Mucosa of descending colon (tissue), 3 donors: Measurements from ENCODE around the gene WDR93. TPM values are rescaled to one million over a fixed set of nuclear protein-coding genes. Genes with fewer than 3 reads are reported as not detected.

ENCODE experiments used
- ATAC-seq: fragments of 200-7000 bp; cut with Tn5 transposase; one replicate; pipeline ENCODE4 v1.9.1; 2020; ENCODE audit warnings: mild to moderate bottlenecking, moderate library complexity
- DNase-seq, 3 donors: peaks; one replicate each; pipeline ENCODE4 v3.0.0-alpha.2; 2020
- H3K36me3 ChIP-seq: fragments of 200-600 bp; one replicate; pipeline ENCODE4 v1.8.0; 2021; ENCODE audit warnings: low read depth, mild to moderate bottlenecking
- H3K4me1 ChIP-seq: fragments of 200-600 bp; one replicate; pipeline ENCODE4 v1.8.0; 2021; ENCODE audit warnings: low read depth, mild to moderate bottlenecking
- H3K4me3 ChIP-seq: fragments of 200-600 bp; one replicate; pipeline ENCODE4 v1.8.0; 2021; ENCODE audit warnings: mild to moderate bottlenecking
- H3K9me3 ChIP-seq: fragments of 200-600 bp; one replicate; pipeline ENCODE4 v1.8.0; 2021; ENCODE audit warnings: mild to moderate bottlenecking
- CTCF ChIP-seq: fragments of 200-600 bp; IDR thresholded peaks from one replicate; pipeline ENCODE4 v1.8.0; 2022; ENCODE audit warnings: antibody characterized with exemption, mild to moderate bottlenecking
- intact Hi-C, 2 donors: fragments of 100-400 bp; cut with DNase I in 1 of 2; cut with micrococcal nuclease in 1 of 2; formaldehyde crosslinking; loops; one replicate each; pipeline versions ENCODE4 v1.11.0 to v1.11.1; 2022; cut with DNase I, micrococcal nuclease
- total RNA-seq, 3 donors: library from RNA; stranded (reverse); fragmentation: NEBNext Ultra II Directional in 2 of 3; extraction: Animal tissue kit (Norgen Biotek cat#: 25700) in 2 of 3; gene quantifications; one replicate each; pipeline versions ENCODE4 v1.2.1 to v1.2.4, GENCODE V29; 2021 to 2023
- donor health status: DM: no; HTN: no; CAD: no; lungs with moderate emphysema.
- donor health status: DM: no; HTN: no; CAD: no.
- donor health status: DM: no; HTN: yes; CAD: no.

WDR93 gene
- total RNA-seq, 3 donors from 2014 or later = 0.14 TPM; not detected in 2

- Histone ChIP-seq H3K4me1 (no peaks in the 10 kb centered on the region), H3K9me3 (no peaks in the 10 kb centered on the region), H3K36me3 (no peaks in the 10 kb centered on the region), H3K4me3 (no peak overlapping the region)
- intact Hi-C loops = no loop called here
- ATAC-seq (no peak), DNase-seq (no peak)
- no peak for TF ChIP-seq CTCF
Measured at GRCh38 chr15:89672221-89673164, 18.1 kb upstream of the WDR93 start.

- no peak for TF ChIP-seq CTCF
- peak in 1 of 3 donors; percentile 29 for DNase-seq
- H3K9me3 ChIP-seq = no peaks in the 10 kb centered on the region
- no peaks in the 10 kb centered on the region for H3K36me3 ChIP-seq
- H3K4me3 ChIP-seq = no peak overlapping the region
- intact Hi-C loops = no loop called here
- no peak for ATAC-seq
- no peaks in the 10 kb centered on the region for H3K4me1 ChIP-seq
Measured at GRCh38 chr15:89673165-89673512, 17.5 kb upstream of the WDR93 start.

GRCh38 chr15:89674526-89674925 is 16.1 kb upstream of the WDR93 start:
- no peak overlapping the region for H3K4me3 ChIP-seq
- ATAC-seq (no peak), DNase-seq (no peak)
- TF ChIP-seq CTCF = no peak
- no peaks in the 10 kb centered on the region for H3K4me1 ChIP-seq
- no peaks in the 10 kb centered on the region for H3K36me3 ChIP-seq
- no peaks in the 10 kb centered on the region for H3K9me3 ChIP-seq
- intact Hi-C loops = no loop called here

- Histone ChIP-seq H3K36me3 (no peaks in the 10 kb centered on the region), H3K9me3 (no peaks in the 10 kb centered on the region), H3K4me1 (peaks cover 9% of the 10 kb centered on the region), H3K4me3 (no peak overlapping the region)
- DNase-seq (no peak), ATAC-seq (no peak)
- TF ChIP-seq CTCF = no peak
- intact Hi-C loops = no loop called here
Measured at GRCh38 chr15:89675606-89676005, 15.0 kb upstream of the WDR93 start.

GRCh38 chr15:89677381-89677780 is 13.2 kb upstream of the WDR93 start:
- Histone ChIP-seq H3K4me3 (no peak overlapping the region), H3K4me1 (peaks cover 22% of the 10 kb centered on the region), H3K9me3 (no peaks in the 10 kb centered on the region), H3K36me3 (no peaks in the 10 kb centered on the region)
- TF ChIP-seq CTCF = no peak
- intact Hi-C loops = no loop called here
- DNase-seq = no peak
- ATAC-seq = no peak
